ENCODE measurements around the gene ZNF652.
A peak's percentile ranks its signal among the peaks of the same experiment; 100 is the strongest.
"Not testable (repeated sequence)": the region's sequence is repeated elsewhere in the genome, so short reads cannot be mapped to it uniquely, and the experiment has no call there.

ZNF652 gene

GRCh38 chr17:49298371-49298976, 63.6 kb downstream of the ZNF652 start:
- DNase-seq, result no peak

GRCh38 chr17:49297141-49297540, 64.9 kb downstream of the ZNF652 start:
- no peak for DNase-seq

DNA sequence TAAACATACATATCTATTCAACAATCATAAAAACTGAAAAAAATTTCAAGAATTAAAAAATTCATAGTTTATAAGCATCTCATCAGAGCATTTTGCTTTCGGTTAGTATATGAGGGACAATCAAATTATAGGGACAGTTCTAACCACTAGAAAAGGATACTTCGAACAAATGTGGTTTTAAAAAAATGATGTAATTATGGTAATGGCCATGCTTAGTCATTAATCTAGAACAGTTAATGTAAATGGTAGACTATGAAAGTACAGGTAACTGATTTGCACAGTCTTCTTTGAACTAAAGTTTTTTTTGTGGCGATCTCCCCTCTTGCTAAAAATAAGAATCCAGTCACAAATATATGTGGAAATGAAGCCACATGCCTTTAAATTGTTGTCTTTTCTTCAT, 67.9 kb downstream of the ZNF652 start:
- no peak for DNase-seq

- no peak for DNase-seq
Observed at GRCh38 chr17:49292901-49293300, 69.1 kb downstream of the ZNF652 start.

- DNase-seq, result no peak
Observed at GRCh38 chr17:49291929-49292328, 70.1 kb downstream of the ZNF652 start.

- peak in 1 of 2 donors; percentile 24 for DNase-seq
Observed at GRCh38 chr17:49290690-49291359, 71.2 kb downstream of the ZNF652 start.

GRCh38 chr17:49288388-49288787, 73.7 kb downstream of the ZNF652 start:
- no peak for DNase-seq

DNA sequence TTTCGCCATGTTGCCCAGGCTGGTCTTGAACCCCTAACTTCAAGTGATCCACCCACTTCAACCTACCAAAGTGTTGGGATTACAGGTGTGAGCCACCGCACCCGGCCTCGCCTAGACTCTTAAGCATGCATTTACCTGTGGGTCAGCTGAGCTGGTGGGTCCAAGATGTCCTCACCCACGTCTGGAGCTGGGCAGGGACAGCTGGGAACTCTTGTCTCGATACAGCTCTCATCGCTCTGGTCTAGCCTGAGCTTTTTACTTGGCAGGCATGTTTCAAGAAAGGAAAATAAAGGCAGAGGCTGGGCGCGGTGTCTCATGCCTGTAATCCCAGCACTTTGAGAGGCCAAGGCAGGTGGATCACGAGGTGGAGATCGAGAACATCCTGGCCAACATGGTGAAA, 74.6 kb downstream of the ZNF652 start:
- DNase-seq, result no peak

GRCh38 chr17:49286261-49286973, 75.6 kb downstream of the ZNF652 start:
- DNase-seq, result not testable (repeated sequence)

- DNase-seq, result no peak
Observed at GRCh38 chr17:49285716-49286115, 76.3 kb downstream of the ZNF652 start.

DNA sequence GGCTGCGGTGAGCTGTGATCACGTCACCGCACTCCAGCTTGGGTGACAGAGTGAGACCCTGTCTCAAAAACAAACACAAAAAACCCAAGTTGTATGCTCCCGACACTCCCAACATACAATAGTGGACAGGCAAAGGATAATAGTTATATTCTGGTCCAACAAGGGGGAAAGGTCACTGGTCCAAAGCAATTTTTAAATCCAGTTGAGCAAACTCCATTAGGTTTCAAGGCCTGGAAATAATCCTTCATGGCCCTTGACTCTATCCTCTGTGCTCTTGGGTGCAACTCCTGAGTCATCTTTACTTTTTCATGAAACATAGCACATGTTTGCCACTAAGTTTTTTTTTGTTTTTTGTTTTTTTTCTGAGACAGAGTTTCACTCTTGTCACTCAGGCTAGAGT, 81.1 kb downstream of the ZNF652 start:
- DNase-seq, result no peak

DNA sequence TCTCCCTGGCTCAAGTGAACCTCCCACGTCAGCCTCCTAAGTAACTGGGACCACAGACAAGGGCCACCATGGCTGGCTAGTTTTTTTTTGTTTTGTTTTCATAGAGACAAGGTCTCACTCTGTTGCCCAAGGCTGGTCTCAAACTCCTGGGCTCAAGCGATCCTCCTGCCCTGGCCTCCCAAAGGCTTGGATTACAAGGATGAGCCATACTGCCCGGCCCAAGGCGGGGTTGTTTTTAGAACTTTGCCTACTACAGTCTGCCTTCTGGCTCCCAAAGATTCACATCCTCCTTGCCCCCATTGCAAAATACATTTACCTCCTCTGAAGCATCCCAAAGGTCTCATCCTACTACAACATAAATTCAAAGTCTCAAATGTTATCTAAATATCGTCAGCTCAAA, 82.0 kb downstream of the ZNF652 start:
- no peak for DNase-seq

DNA sequence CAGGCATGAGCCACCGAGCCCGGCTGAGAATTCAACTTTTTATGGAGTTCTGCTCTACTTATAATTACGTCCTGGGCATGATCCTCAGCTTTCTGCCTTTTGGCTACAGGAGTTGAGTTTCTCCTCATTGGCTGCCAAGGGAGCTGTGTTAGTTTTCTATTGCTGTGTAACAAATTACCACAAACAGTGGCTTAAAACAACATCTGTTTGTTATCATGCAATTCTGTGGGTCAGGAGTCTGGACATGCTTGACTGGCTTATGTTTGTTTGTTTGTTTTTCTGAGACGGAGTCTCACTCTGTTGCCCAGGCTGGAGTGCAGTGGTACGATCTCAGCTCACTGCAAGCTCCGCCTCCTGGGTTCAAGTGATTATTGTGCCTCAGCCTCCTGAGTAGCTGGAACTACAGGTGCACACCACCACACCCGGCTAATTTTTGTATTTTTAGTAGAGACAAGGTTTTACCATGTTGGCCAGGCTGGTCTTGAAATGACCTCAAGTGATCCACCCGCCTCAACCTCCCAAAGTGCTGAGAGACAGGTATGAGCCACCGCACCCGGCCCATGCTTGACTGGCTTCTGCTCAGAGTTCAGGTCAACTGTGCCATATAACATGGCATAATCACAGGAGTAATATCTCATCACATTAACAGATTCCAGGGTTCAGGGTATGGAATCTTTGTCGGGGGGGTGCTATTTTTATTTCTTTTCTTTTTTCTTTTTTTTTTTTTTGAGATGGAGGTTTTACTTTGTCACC, 82.6 kb downstream of the ZNF652 start:
- DNase-seq, result not testable (repeated sequence)

DNA sequence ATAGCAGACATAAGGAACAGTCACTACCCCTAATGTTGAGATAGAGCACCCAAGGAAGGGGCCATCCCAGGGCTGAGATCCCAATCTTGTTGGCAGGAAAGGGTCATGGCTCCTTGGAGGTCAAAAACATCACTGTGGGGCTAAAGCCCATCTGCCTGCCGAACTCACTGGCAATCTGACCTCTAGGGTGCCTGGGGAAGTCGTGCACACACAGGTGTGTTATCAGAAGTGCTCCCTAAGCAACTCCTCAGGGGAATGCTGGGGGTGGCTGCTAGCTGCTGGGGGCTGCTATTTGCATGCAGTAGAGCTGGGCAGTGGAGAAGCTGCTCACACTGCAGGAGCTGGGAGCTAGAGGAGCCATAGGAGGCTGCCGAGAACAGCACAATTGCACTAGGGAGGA, 84.0 kb downstream of the ZNF652 start:
- no peak for DNase-seq

GRCh38 chr17:49277638-49278037, 84.4 kb downstream of the ZNF652 start:
- no peak for DNase-seq

DNA sequence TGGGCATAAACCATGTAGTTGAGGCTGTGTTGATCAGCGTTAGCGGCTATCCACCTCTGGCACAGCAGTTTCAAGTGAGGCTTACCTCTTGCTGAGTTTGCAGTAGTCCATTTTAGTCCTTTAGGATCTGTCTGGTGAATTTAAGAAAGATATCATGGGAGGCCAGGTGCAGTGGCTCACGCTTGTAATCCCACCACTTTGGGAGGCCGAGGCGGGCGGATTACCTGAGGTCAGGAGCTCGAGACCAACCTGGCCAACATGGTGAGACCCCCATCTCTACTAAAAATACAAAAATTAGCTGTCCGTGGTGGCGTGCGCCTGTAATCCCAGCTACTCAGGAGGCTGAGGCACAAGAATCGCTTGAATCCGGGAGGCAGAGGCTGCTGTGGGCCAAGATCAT, 86.1 kb downstream of the ZNF652 start:
- not testable (repeated sequence) for DNase-seq

GRCh38 chr17:49269356-49269755, 92.7 kb downstream of the ZNF652 start:
- no peak for DNase-seq

DNA sequence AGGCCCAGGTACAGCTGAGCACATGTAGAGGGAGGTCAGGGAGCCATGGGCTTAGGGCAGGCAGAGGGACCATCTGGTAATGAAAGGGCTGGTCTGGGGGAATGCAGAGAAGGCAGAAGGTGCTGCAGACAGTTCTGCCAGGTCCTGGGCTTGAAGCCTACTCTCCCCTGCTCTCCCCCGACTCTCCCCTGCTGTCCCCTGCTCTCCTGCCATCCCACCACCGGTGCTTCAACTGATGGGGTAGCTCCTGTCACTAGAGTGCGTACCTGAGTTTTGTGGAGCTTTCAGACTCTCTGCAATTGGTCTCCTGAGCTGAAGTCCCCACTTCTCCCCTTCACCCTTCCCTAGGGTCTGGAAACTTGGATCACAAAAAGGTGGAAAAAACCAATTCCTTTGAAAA, 94.1 kb downstream of the ZNF652 start:
- no peak for DNase-seq

GRCh38 chr17:49266233-49266632, 95.8 kb downstream of the ZNF652 start:
- no peak for DNase-seq

DNA sequence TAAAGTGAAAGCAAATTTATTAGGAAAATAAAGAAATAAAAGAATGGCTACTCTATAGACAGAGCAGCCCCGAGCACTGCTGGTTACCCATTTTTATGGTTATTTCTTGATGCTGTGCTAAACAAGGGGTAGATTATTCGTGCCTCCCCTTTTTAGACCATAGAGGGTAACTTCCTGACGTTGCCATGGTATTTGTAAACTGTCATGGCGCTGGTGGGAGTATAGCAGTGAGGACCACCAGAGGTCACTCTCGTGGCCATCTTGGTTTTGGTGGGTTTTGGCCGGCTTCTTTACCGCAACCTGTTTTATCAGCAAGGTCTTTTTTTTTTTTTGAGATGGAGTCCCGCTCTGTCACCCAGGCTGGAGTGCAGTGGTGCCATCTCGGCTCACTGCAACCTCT, 100.5 kb downstream of the ZNF652 start:
- DNase-seq, result not testable (repeated sequence)

DNA sequence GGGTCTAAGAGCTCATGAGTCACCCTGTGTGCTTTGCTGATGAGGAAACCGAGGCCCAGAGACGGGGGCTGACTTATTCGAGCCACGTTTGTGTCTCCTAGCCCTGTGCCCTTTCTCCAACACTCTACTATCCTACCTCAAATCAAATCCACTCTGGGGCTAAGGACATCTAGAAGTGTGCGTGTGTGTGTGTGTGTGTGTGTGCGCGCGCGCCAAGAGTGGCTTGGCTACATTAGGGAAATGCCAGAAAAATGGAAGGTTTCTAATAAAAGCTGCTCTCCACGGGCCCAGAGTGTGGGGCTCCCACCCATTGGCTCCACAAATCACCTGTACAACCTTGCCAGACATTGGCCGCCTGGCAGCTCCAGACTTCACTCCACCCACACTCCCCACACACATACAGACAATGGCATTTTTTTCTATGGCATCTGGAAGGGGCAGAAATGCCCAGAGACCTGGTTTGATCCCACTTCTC, 101.2 kb downstream of the ZNF652 start:
- no peak for DNase-seq

GRCh38 chr17:49260011-49260816, 101.8 kb downstream of the ZNF652 start:
- peak; percentile 46 to 54 for DNase-seq

GRCh38 chr17:49259663-49260010, 102.4 kb downstream of the ZNF652 start:
- no peak for DNase-seq
